SU-DHL-6 (cell line): ENCODE measurements around the gene TENT5C.

ENCODE experiments used
- EZH2phosphoT487 ChIP-seq: fragments of 200-600 bp; sonication (generic), shearing (Covaris generic); conservative IDR thresholded peaks from 2 replicates; pipeline ENCODE4 v1.6.1; 2018; ENCODE audit warnings: mild to moderate bottlenecking, antibody characterized with exemption, low read length, moderate library complexity, mixed read lengths
- TF ChIP-seq, protein P1 (sequence below): fragments of 200-600 bp; sonication (generic); IDR thresholded peaks from one replicate; pipeline ENCODE4 v1.5.1; 2017; ENCODE audit warnings: antibody characterized with exemption, mild to moderate bottlenecking, low read length, moderate library complexity; ENCODE audit not compliant: insufficient read depth, poor library complexity, severe bottlenecking

- TF ChIP-seq, protein P1, sequence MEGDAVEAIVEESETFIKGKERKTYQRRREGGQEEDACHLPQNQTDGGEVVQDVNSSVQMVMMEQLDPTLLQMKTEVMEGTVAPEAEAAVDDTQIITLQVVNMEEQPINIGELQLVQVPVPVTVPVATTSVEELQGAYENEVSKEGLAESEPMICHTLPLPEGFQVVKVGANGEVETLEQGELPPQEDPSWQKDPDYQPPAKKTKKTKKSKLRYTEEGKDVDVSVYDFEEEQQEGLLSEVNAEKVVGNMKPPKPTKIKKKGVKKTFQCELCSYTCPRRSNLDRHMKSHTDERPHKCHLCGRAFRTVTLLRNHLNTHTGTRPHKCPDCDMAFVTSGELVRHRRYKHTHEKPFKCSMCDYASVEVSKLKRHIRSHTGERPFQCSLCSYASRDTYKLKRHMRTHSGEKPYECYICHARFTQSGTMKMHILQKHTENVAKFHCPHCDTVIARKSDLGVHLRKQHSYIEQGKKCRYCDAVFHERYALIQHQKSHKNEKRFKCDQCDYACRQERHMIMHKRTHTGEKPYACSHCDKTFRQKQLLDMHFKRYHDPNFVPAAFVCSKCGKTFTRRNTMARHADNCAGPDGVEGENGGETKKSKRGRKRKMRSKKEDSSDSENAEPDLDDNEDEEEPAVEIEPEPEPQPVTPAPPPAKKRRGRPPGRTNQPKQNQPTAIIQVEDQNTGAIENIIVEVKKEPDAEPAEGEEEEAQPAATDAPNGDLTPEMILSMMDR = no peak
- no peak for TF ChIP-seq EZH2phosphoT487
Measured at GRCh38 chr1:117633936-117634335, 28.1 kb downstream of the TENT5C start.
